ENCODE measurements around the gene ALKBH6. TPM values are rescaled to one million over a fixed set of nuclear protein-coding genes. Genes with fewer than 3 reads are reported as not detected.
A peak's percentile ranks its signal among the peaks of the same experiment; 100 is the strongest.

ALKBH6 gene
- total and polyA plus RNA-seq, 2 of the 13 experiments (the other 11 are each of a cell fraction or from before 2014, with no cell fraction given) = 13.7 to 18.1 TPM

GRCh38 chr19:36009633-36010379 lies 4.2 kb downstream of the ALKBH6 start:
- POLR2A ChIA-PET = no interaction called here
- FAIRE-seq (no peak), DNase-seq (ENCODE audit: low spot score) (no peak), ATAC-seq (no peak)
- no TSS peak for BruUV-seq (replicated peaks)
- Histone ChIP-seq H3K36me3 (replicated peaks in 1 of 2; ENCODE audit: control insufficient read depth in 1 of 2, insufficient read depth in 2 of 2, low read length in 2 of 2) (no peaks in the 10 kb centered on the region), H4K20me1 (ENCODE audit: insufficient read depth, low read length) (no peaks in the 10 kb centered on the region), H3K4me2 (ENCODE audit: low read depth, low read length) (no peak overlapping the region), H3K79me2 (ENCODE audit: insufficient read depth, low read length) (peaks cover 12% of the 10 kb centered on the region), H2AFZ (ENCODE audit: low read length) (no peak overlapping the region), H3K9ac (ENCODE audit: insufficient read depth, low read depth, low read length) (no peak overlapping the region), H3K27ac (ENCODE audit: extremely low read length, insufficient read depth, low read length) (peak overlapping the region; percentile 18), H3K9me3 (ENCODE audit: low read length) (no peaks in the 10 kb centered on the region), H3K4me1 (ENCODE audit: insufficient read depth, low read length) (peaks cover 46% of the 10 kb centered on the region), H3K4me3 (replicated peaks in 1 of 3; ENCODE audit: insufficient read depth in 1 of 3, low read depth in 2 of 3, low read length in 3 of 3) (no peak overlapping the region), H3K27me3 (ENCODE audit: control insufficient read depth in 1 of 2, insufficient read depth in 2 of 2, low read length in 2 of 2) (no peaks in the 10 kb centered on the region; a peak in 1 of 5 replicates)
- TF ChIP-seq CCDC6 (CRISPR knock-in tag; IDR thresholded peaks at IDR 0.05) (no peak), TCF12 (IDR thresholded peaks at IDR 0.05) (no peak), TCF12 (CRISPR knock-in tag; IDR thresholded peaks at IDR 0.05) (no peak), ZNF296 (CRISPR knock-in tag; conservative IDR thresholded peaks at IDR 0.05) (no peak)
- CTCF ChIA-PET (ENCODE audit: low intra/inter-chr PET ratio, low total read pairs) = no interaction called here
- in situ Hi-C loops (cut with HindIII; ENCODE audit: extremely low pct_ligation_motif_present, low pct_unique_long_range_greater_than_20kb) = no loop called here
- whole genome bisulfite sequencing (ENCODE audit: low lambda C conversion rate) = 90% methylated on average over 15 of the region's 15 CpGs
- intact Hi-C loops (cut with micrococcal nuclease; ENCODE audit: unreplicated experiment) = loop anchor here (2.0 kb wide), 1 partner anchor 33 kb away; no protein-coding TSS in a partner anchor

- H3K4me2 ChIP-seq (ENCODE audit: low read depth, low read length) = peak overlapping the region; percentile 99
- peaks cover 9% of the 10 kb centered on the region for H3K79me2 ChIP-seq (ENCODE audit: insufficient read depth, low read length)
- no peak for DNase-seq (ENCODE audit: low spot score)
- TF ChIP-seq SKIL (CRISPR knock-in tag; IDR thresholded peaks at IDR 0.05; ENCODE audit: borderline replicate concordance) (no peak), HNF4A (CRISPR knock-in tag; IDR thresholded peaks at IDR 0.05) (no peak), POGZ (CRISPR knock-in tag; IDR thresholded peaks at IDR 0.05) (no peak), KDM5B (CRISPR knock-in tag; IDR thresholded peaks at IDR 0.05; ENCODE audit: borderline replicate concordance) (no peak), ZNF552 (CRISPR knock-in tag; IDR thresholded peaks at IDR 0.05; ENCODE audit: borderline replicate concordance) (no peak), ZNF777 (CRISPR knock-in tag; IDR thresholded peaks at IDR 0.05) (0 out of 2 replicates have a peak, but pooled peaks have one; percentile 6)
- no peak for ATAC-seq
- no peak overlapping the region for H2AFZ ChIP-seq (ENCODE audit: low read length)
- ChIA-PET CTCF (ENCODE audit: low intra/inter-chr PET ratio, low total read pairs) (no interaction called here), POLR2A (interaction anchor here (0.6 to 1.9 kb wide), 5 partner anchors 13 to 106 kb away, joined by 3 to 17 read pairs (median 7); partner anchors contain the start of genes POLR2I, TBCB and THAP8)
- no peaks in the 10 kb centered on the region for H3K9me3 ChIP-seq (ENCODE audit: low read length)
- H3K36me3 ChIP-seq (replicated peaks in 1 of 2; ENCODE audit: control insufficient read depth in 1 of 2, insufficient read depth in 2 of 2, low read length in 2 of 2) = peaks cover 0 to 4% of the 10 kb centered on the region in 2 experiments; a peak in 2 of 5 replicates
- no TSS peak for BruUV-seq (replicated peaks)
- intact Hi-C loops (cut with micrococcal nuclease; ENCODE audit: unreplicated experiment) (loop anchor here (2.0 kb wide), 1 partner anchor 34 kb away; no protein-coding TSS in a partner anchor), in situ Hi-C loops (cut with HindIII; ENCODE audit: extremely low pct_ligation_motif_present, low pct_unique_long_range_greater_than_20kb) (no loop called here)
- 95% methylated on average over 50 of the region's 50 CpGs for WGBS (ENCODE audit: low lambda C conversion rate)
- FAIRE-seq = no peak
- H3K27me3 ChIP-seq (ENCODE audit: control insufficient read depth in 1 of 2, insufficient read depth in 2 of 2, low read length in 2 of 2) = no peaks in the 10 kb centered on the region; a peak in 1 of 5 replicates
- H4K20me1 ChIP-seq (ENCODE audit: insufficient read depth, low read length) = no peaks in the 10 kb centered on the region
- peak overlapping the region in 1 of 3 experiments; percentile 93; a peak in 2 of 6 replicates for H3K4me3 ChIP-seq (replicated peaks in 1 of 3; ENCODE audit: insufficient read depth in 1 of 3, low read depth in 2 of 3, low read length in 3 of 3)
- H3K4me1 ChIP-seq (ENCODE audit: insufficient read depth, low read length) = peaks cover 46% of the 10 kb centered on the region
- no peak overlapping the region for H3K9ac ChIP-seq (ENCODE audit: insufficient read depth, low read depth, low read length)
- H3K27ac ChIP-seq (ENCODE audit: extremely low read length, insufficient read depth, low read length) = peak overlapping the region; percentile 35
Measured at GRCh38 chr19:36009220-36009619, 4.8 kb downstream of the ALKBH6 start.

Data from HepG2 (cell line).